GM18511 (cell line): ENCODE results near the gene FRK.
A peak's percentile ranks its signal among the peaks of the same experiment; 100 is the strongest.
"Not testable (repeated sequence)": the region's sequence is repeated elsewhere in the genome, so short reads cannot be mapped to it uniquely, and the experiment has no call there.

Experiments used
- ATAC-seq: cut with Tn5 transposase; IDR thresholded peaks from one replicate; pipeline ENCODE4 v1.9.1; 2021; ENCODE audit warnings: mild to moderate bottlenecking, moderate library complexity; ENCODE audit not compliant: unreplicated experiment

Gene FRK

DNA sequence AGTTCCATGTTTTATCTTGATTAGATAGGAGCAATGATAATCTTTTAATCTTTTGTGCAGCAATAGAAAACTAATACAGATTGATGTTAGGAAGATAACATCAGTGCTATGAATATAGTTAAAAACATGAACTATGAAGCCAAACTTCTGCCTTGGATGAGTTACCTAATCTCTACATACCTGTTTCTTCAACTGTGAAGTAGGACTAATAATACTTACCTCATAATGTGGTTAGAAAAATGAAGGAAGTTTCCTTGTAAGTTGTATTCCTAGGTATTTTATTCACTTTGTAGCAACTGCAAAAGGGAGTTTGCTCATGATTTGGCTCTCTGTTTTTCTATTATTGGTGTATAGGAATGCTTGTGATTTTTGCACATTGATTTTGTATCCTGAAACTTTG, 111.9 kb downstream of the FRK start:
- no peak for ATAC-seq

DNA sequence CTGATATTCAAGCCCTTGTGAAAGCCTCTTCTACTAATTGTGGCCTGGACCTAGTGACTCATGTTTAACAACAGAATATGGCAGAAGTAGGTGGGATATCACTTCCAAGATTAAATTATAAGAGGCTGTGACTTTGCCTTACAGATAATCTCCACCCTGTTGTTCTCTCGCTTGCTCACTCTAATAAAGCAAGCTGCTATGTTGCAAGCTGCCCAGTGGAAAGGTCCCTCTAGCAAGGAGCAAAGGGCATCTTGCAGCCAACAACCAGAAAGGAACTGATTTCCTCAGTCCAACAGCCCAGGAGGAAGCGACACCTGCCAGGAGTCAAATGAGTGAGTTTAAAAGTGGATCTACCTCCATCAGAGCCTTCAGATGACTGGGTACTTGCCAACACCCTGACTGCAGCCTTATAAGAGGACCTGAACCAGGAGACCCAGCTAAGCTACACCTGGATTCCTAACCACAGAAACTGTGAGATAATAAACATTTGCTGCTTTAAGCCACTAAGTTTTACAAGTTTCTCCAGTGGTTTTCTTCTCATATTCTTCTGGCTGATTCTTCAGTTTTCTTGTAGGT, 112.6 kb downstream of the FRK start:
- ATAC-seq, result no peak

DNA sequence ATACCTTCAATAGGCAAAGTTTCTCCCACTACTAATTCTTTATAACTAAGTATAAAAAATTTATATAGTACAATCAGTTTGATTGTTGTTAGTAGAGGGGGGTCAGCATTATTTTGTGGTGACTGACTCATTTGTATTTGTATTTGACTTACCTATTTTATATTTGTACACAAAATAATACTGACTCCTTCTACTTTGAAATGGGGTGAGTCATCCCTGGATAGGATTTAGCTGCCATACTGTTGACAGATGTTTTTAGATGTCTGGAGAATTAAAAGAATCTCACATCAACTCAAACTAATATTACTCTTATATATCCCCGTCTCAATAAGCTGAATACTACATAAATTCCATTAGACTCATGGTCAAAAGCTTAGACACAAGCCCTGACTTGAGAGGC, 114.9 kb downstream of the FRK start:
- no peak for ATAC-seq

DNA sequence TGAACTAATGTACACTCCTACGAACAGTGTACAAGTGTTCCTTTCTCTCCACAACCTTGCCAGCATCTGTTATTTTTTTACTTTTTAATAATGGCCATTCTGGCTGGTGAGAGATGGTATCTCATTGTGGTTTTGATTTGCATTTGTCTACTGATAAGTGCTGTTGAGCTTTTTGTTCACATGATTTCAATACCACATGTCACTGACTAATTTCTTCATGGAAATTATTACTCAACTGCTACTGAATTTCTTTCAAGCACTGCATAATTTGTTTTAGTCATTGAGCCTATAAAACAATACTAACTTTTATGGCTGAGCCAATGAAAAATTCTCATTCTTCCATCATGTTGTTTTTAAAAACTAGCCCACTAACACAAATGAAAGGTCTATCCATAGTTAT, 115.4 kb downstream of the FRK start:
- ATAC-seq, result no peak

DNA sequence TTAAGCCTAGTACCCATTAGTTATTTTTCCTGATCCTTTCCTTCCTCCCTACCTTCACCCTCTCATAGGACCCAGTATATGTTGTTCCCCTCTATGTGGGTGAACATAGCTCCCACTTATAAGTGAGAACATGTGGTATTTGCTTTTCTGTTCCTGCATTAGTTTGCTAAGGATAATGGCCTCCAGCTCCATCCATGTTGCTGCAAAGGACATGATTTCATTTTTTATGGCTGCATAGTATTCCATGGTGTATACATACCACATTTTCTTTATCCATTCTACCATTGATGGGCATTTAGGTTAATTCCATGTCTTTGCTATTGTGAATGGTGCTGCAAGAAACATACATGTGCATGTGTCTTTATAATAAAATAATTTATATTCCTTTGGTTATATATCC, 115.9 kb downstream of the FRK start:
- ATAC-seq, result not testable (repeated sequence)

DNA sequence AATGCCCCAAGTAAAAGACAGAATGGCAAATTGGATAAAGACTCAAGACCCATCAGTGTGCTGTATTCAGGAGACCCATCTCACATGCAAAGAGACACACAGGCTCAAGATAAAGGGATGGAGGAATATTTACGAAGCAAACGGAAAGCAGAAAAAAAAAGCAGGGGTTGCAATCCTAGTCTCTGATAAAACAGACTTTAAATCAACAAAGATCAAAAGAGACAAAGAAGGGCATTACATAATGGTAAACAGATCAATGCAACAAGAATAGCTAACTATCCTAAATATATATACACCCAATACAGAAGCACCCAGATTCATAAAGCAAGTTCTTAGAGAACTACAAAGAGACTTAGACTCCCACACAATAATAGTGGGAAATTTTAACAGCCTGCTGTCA, 123.2 kb downstream of the FRK start:
- not testable (repeated sequence) for ATAC-seq

DNA sequence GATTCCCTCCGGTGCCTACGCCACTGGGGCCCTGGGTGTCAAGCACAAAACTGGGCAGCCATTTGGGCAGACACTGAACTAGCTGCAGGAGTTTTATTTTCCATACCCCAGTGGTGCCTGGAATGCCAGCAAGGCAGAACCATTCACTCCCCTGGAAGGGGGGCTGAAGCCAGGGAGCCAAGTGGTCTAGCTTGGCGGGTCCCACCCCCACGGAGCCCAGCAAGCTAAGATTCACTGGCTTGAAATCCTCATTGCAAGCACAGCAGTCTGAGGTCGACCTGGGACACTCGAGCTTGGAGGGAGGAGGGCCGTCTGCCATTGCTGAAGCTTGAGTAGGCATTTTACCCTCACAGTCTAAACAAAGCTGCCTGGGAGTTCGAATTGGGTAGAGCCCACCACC, 125.3 kb downstream of the FRK start:
- ATAC-seq, result no peak

DNA sequence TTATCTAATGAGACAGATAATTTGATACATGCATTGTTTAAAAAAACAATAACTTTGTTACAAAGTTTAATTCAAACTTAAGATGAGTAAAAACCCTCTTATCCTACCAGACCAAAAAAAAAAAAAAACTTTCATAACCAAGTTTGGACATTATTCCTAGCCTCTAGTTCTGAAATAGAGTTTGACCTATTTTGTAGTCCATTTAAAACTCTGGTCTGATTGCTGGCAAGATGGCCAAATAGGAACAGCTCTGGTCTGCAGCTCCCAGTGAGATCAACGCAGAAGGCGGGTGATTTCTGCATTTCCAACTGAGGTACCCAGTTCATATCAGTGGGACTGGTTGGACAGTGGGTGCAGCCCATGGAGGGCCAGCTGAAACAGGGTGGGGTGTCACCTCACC, 125.9 kb downstream of the FRK start:
- ATAC-seq, result no peak

DNA sequence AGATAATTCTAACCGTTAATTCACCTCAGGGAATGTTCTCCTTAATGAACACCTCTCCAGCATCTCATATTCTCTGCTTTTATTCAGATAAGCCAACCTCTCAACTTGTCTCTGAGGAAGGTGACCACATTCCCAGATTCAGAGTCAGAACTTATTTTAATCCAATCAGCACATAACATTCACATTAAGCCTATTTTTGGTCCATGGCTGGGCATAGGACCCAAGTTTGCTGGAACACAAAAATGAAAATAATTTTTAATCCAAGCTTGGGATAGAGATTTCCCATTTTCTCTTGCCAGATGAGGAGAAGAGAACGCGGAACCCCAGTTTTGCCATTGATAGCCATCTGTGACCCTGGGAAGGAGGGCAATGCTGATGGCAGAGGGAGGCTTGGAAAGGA, 126.5 kb downstream of the FRK start:
- no peak for ATAC-seq

DNA sequence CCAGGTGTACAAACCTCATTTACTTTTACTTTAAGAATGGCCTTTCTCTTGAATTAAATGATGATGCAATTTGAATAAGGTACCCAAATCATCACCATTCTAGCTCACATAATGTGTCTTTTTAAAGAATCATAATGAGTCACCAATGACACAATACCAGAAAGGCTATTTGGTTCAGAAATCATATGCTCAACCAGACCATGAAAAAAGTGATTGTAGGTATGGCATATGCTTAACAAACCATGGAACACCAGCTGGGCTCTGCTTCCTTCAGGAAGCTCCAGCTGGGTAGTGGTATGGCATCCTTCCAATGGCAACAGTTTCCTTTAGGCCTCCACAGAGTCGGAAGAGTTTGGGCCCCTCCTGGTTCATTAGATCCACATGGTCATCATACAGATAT, 128.2 kb downstream of the FRK start:
- ATAC-seq, result peak; percentile 60

DNA sequence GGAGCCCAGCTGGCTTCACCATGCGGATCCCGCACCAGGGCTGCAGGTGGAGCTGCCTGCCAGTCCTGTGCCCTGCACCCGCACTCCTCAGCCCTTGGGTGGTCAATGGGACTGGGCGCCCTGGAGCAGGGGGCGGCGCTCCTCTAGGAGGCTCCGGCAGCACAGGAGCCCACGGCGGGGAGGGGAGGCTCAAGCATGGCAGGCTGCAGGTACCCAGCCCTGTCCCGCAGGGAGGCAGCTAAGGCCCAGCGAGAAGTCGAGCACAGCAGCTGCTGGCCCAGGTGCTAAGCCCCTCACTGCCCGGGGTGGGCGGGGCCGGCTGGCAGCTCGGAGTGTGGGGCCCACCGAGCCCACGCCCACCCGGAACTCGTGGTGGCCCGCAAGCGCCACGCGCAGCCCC, 132.7 kb downstream of the FRK start:
- ATAC-seq, result not testable (repeated sequence)

DNA sequence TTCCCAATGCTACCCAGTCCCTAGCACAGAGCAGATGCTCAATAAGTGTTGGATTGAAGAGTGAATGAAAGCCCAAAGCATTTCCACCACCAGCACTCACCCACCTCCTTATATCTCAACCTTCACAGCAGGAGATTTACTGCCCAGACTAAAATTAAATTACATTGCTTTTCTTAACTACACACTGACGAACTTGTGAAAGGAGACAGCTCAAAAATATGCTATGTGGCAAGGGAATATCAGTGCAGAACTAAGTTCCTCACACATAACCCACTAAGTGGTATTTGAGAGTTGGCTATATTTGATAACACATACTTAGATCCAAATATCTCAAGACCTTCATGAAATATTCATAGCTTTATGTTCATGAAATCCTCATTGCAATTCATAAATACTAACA, 137.7 kb downstream of the FRK start:
- no peak for ATAC-seq

DNA sequence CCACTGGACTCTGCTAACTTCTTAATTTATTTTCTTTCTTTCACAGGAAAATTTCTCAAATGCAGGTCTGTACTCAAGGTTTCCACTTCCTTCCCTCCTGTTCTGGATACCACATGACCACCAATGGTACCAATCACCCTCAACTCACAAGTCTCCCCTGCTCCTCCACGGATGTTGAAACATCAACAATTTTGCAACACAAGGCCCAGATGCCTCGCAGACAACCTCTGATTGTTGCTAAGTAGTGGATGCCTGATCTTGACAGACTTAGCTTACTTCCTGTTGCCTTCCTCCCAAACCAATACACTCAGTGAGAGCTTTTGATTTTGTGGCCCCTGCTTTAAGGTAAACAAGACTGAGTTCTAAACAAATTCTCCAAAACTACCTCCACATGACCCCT, 146.6 kb downstream of the FRK start:
- no peak for ATAC-seq

DNA sequence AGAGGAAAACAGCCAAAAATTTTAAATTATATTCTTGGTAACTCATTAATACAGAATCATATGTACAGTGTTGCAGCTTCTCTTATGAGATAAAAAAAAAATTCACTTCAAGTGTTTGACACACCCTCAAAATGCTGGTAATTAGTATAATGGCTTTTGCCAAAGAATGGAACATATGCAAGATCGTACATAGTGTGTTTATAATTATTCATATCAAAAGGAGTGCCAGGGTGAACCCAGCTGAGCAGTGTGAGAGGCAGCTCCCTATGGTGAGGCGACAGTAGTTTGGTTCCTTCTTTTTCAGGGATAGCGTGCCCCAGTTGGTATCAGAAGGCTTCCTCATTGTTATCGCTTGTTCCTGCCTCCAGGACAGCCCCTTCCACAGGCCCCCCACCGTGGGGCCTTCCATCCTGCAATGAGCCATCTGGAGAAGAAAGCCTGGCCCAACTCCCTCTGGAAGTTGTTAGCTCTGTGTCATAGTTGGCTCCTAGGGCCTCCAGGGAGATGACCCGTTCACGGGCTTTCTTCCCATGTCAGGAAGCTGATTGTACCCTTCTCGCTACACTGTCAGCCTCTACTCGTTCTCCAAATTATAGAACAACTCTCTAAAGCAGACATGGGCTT, 150.7 kb downstream of the FRK start:
- no peak for ATAC-seq

DNA sequence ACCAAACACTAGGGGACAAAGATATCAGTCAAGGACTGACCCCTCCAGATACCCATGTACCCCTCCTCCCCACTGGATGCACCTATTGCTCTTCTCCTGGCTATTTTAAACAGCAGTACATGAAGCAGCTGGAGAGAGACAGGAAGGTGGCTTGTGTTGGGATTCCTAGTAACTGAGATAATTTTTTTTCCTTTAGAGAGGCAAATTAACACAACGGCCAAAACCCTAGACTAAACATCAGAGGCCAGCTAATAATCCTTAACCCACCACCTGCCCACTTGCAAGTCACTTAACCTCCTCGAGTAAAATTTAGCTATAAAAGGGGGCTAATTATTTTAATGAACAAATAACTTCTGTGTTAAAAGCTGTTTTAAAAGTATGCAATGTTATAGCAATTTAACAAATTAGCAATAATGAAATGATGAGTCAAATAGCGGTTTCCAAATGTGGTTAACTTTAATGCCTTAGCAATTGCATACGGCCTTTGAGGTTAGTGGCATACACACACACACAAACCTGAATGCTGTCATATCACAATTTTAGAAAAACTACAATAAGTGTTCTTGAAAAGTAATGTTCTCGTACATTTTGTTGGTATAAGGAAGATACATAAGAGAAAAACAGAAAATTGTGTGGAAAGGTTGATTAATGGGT, 151.7 kb downstream of the FRK start:
- peak; percentile 61 for ATAC-seq

DNA sequence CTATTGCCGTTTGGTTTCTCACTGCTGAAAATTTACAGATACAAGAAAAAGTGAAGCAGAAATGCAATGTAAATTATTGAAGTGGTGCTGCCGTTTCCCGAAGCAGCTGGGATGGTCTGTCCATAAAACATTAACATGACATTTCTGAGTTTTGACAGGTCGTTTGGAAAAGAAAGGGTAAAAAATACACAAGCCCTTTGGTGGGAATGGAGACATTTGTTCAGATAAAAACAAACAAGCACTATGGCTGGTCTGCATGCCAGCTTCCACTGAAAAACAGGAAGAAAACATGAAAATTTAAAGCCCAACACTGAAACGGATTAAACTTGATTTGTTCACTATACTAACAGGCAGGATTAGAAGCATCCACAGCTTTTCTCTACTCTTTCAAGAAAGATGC, 155.2 kb downstream of the FRK start:
- no peak for ATAC-seq

DNA sequence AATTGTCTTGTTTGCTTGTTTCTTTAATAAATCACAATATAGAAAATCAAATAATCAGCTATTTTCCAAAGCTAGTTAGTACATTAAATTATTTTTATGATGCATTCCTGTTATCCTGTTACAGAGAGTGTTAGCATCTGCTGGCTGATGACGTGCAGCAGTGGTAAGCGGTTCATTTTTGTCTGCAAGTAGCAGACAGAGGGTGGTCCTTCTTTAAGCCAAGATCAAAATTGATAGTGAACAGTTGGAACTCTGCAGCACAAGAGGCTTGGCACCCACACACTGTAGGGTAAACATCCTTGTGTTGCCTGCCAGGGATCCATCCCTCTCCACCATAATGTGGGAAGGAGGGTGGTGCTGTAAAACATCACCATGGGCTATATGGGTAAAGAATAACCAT, 158.3 kb downstream of the FRK start:
- ATAC-seq, result no peak

DNA sequence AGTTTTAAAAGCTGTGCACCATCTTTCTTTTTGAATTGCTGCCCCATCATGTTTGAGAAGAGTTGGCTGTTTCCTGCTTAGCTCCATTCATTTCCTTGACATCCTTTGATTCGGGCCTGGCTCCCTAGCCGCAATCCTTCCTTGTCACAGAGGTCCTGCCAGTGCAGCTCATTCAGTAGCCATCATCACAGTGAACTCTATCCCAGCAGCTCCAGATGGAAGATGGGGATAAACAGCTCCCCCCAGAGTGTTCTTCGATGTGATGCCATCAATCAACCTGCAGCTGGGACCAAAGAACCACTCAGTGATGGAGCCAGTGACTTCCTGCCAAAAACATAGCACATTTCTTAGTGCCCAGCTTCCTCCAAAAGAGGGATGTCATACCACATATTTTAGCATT, 158.8 kb downstream of the FRK start:
- no peak for ATAC-seq

DNA sequence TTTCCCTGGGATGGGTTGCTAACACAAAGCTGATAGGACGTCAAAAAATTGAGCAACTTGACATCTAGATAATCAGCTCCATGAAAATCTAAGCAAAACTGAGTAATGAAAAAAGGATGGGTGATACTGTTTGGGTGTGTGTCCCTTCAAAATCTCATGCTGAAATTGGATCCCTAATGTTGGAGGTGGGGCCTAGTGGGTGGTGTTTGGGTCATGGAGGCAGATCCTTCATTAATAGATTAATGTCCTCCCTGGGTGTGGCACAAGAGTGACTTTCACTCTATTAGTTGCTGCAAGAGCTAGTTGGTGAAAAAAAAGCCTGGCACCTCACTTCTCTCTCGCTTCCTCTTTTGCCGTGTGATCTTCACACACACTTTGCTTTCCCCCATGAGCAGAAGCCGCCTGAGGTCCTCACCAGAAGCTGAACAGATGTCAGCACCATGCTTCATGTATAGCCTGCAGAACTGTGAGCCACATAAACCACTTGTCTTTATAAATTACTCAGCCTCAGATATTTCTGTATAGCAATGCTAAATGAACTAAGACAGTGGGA, 160.9 kb downstream of the FRK start:
- ATAC-seq, result peak; percentile 55

DNA sequence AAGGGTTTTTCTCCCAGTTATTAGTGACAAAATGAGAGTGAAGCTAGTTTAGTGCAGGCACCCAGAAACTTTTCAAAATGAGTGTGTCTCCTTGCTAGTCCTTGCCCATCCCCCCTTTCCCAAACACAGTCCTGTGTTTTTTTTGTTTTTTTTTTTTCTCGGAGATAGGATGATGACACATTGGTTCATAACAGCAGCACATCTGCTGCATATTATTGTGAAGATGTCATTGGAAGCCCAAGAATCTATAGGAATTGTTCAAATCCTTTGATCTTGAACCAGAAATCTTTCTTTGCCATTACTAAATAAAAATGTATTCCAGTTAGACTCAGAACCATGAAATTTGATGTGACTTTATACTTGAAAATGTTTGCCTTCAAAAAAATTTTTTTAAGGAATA, 162.4 kb downstream of the FRK start:
- ATAC-seq, result no peak

DNA sequence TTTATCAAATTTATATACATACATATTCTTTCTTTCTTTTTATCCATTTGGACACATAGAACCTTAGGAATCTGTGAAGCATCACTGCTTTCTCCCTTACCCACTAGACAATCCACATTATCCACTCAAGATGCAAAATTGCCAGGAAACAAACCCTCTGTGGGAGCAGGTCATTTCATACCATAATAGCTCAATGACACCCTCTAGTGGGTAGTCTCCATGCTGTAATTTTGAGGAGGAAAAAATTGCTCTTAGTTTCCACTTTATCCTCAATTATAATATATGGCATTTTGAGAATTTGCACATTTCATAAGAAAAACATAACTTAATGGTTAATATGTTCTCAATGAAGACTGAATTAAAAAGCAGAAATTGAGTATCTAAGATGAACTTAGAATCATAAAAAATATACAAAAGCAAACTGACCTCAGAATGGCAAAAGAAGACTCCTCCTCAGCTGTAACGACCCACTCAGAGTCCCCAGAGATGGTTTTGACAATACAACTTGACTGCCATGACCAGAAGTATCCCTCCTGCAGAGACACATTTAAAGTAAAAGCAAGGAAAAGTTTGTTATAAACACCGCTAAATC, 164.1 kb downstream of the FRK start:
- ATAC-seq, result no peak

DNA sequence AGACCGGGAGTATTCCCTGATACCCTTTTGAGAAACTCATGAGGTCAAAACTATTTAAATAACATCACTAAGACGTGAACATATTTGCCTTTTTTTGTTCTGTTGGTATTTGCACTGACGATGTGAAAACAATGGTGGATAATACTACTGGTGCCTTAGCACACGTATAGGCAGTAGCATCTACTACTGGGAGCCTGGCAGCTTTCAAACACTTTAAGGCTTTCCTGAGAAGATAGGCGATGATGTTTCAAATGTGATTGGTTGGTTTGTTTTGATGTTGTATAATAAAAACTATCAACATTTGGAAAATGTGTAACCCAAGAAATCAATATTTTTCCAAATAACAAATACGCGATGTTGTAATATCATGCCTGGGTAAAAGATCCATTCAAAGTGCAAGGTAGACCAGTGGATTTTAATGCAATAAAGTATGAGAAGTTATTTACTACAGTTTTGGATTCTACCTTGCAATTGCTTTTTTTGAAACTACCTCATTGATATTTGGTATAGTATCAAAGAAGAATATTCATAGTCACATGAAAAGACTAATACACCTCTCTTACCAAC, 166.2 kb downstream of the FRK start:
- ATAC-seq, result no peak
